Panc1 (cell line): Measurements from ENCODE around the gene TNIP2. TPM values are rescaled to one million over a fixed set of nuclear protein-coding genes. Genes with fewer than 3 reads are reported as not detected.

Source experiments
- ATAC-seq: fragments of 200-7000 bp; cut with Tn5 transposase; 2 replicates; pipeline ENCODE4 v1.9.1; 2020; ENCODE audit warnings: mild to moderate bottlenecking, moderate library complexity
- BruUV-seq: library from RNA; stranded (reverse); fragments of 400-500 nt; replicated peaks from 2 replicates; lab custom pipeline; 2021; lab: Mats Ljungman, UMichigan
- CTCF ChIA-PET: fragments of 300-600 bp; sonication (Branson Sonifier 250); formaldehyde crosslinking; loops from one replicate; lab custom pipeline; 2022; ENCODE audit warnings: antibody characterized with exemption; lab: Charles Lee
- POLR2A ChIA-PET: fragments of 300-600 bp; sonication (Branson Sonifier 250); formaldehyde crosslinking; loops from one replicate; lab custom pipeline; 2022; ENCODE audit warnings: antibody characterized with exemption; lab: Charles Lee
- DNase-seq: peaks from one replicate; pipeline ENCODE4 v3.0.0-alpha.2; 2010; ENCODE audit warnings: low read depth, low spot score
- H3K27ac ChIP-seq: 2 replicates; pipeline ENCODE4 v1.5.1; 2011; ENCODE audit warnings: mild to moderate bottlenecking, low read length, inconsistent platforms
- H3K27me3 ChIP-seq: fragments of 200-500 bp; sonication (Bioruptor generic); 2 replicates; pipeline ENCODE4 v1.6.0; 2014; ENCODE audit warnings: low read length, inconsistent platforms; ENCODE audit not compliant: control insufficient read depth, insufficient read depth
- H3K36me3 ChIP-seq: fragments of 200-500 bp; sonication (Bioruptor generic); 2 replicates; pipeline ENCODE4 v1.5.1; 2014; ENCODE audit warnings: inconsistent platforms, mild to moderate bottlenecking, low read length, moderate library complexity; ENCODE audit not compliant: control insufficient read depth, insufficient read depth
- H3K4me1 ChIP-seq: 2 replicates; pipeline ENCODE4 v1.5.1; 2011; ENCODE audit warnings: inconsistent platforms, mild to moderate bottlenecking, low read length, moderate library complexity; ENCODE audit not compliant: control insufficient read depth, insufficient read depth
- H3K4me3 ChIP-seq, 2 experiments: 2 replicates each; pipeline ENCODE4 v1.5.1; 2011 to 2012; ENCODE audit warnings: low read depth in 2 of 2, low read length in 2 of 2, mild to moderate bottlenecking in 2 of 2, inconsistent platforms in 1 of 2, moderate library complexity in 1 of 2
- H3K9me3 ChIP-seq: fragments of 200-500 bp; sonication (Bioruptor generic); 2 replicates; pipeline ENCODE4 v1.5.1; 2014; ENCODE audit warnings: low read depth, mild to moderate bottlenecking, inconsistent platforms, low read length, moderate library complexity; ENCODE audit not compliant: control insufficient read depth, insufficient read depth
- POLR2AphosphoS5 ChIP-seq: IDR thresholded peaks from 2 replicates; pipeline ENCODE4 v1.6.1; 2012; ENCODE audit warnings: mild to moderate bottlenecking, low read depth, low read length, moderate library complexity
- SIN3A ChIP-seq: IDR thresholded peaks from 2 replicates; pipeline ENCODE4 v1.6.1; 2012; ENCODE audit warnings: low read depth, mild to moderate bottlenecking, low read length, moderate library complexity, borderline replicate concordance; ENCODE audit not compliant: insufficient read depth
- TCF7L2 ChIP-seq: IDR thresholded peaks from 2 replicates; pipeline ENCODE4 v1.6.1; 2011; ENCODE audit warnings: mild to moderate bottlenecking, low read depth, low read length, inconsistent platforms
- in situ Hi-C: cut with HindIII; loops from 2 replicates; pipeline ENCODE4 v1.10.0; 2016; ENCODE audit warnings: low sequenced_read_pairs, low pct_unique_long_range_greater_than_20kb
- intact Hi-C: fragments of 100-400 bp; cut with micrococcal nuclease; formaldehyde crosslinking; loops from one replicate; pipeline ENCODE4 v1.10.0; 2022; ENCODE audit not compliant: unreplicated experiment
- total RNA-seq: library from RNA; stranded (reverse); gene quantifications from one replicate; pipeline ENCODE4 v1.2.1, GENCODE V29; 2021; ENCODE audit not compliant: unreplicated experiment
- TF ChIP-seq, protein P1 (sequence below): fragments of 450-650 bp; IDR thresholded peaks from 2 replicates; pipeline ENCODE4 v1.5.1; 2017; ENCODE audit warnings: mild to moderate bottlenecking
- TF ChIP-seq, protein P2 (sequence below), 2 experiments: IDR thresholded peaks; 2 replicates each; pipeline ENCODE4 v1.6.1; 2011 to 2012; ENCODE audit warnings: low read depth in 2 of 2, control low read depth in 1 of 2, low read length in 1 of 2, mild to moderate bottlenecking in 1 of 2, moderate library complexity in 1 of 2; ENCODE audit not compliant: insufficient read depth in 1 of 2

TNIP2 gene
- total RNA-seq, 1 experiment from 2014 or later, result 60.3 TPM

- no peaks in the 10 kb centered on the region for H3K9me3 ChIP-seq
- in situ Hi-C loops, result no loop called here
- H3K27me3 ChIP-seq, result no peaks in the 10 kb centered on the region
- H3K27ac ChIP-seq, result no peak overlapping the region
- H3K4me1 ChIP-seq, result no peaks in the 10 kb centered on the region
- peaks cover 11% of the 10 kb centered on the region for H3K36me3 ChIP-seq
- ATAC-seq, result no peak
- ChIA-PET POLR2A (no interaction called here), CTCF (no interaction called here)
- intact Hi-C loops, result no loop called here
- TF ChIP-seq SIN3A (no peak), POLR2AphosphoS5 (no peak)
- BruUV-seq, result no TSS peak
- no peak overlapping the region for H3K4me3 ChIP-seq
- no peak for DNase-seq
These were observed 61.4 kb downstream of the TNIP2 start for GRCh38 chr4:2694691-2695090.

DNA sequence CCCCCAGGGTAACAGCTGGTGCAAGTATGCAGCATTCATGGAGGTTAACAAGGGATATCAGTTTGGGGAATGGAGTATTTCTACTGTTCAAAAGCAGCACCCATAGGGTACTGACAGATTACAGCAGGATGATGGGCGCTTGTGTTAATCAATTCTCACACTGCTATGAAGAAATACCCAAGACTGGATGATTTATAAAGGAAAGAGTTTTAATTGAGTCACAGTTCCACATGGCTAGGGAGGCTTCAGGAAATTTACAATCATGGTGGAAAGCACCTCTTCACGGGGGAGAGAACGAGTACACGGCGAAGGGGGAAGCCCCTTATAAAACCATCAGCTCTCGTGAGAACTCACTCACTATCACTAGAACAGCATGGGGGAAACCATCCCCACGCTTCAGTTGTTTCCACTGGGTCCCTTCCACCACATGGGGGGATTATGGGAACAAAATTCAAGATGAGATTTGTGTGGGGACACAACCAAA lies 64.1 kb downstream of the TNIP2 start:
- in situ Hi-C loops, result no loop called here
- no peak for ATAC-seq

More for the DNA sequence above, 64.1 kb downstream of the TNIP2 start:
- H3K4me1 ChIP-seq, result no peaks in the 10 kb centered on the region
- DNase-seq, result no peak
- H3K36me3 ChIP-seq, result peaks cover 8% of the 10 kb centered on the region
- no peak overlapping the region for H3K4me3 ChIP-seq
- intact Hi-C loops, result no loop called here
- CTCF ChIA-PET, result no interaction called here
- TF ChIP-seq POLR2AphosphoS5 (no peak), TCF7L2 (no peak), SIN3A (no peak)
- TF ChIP-seq, protein P1, sequence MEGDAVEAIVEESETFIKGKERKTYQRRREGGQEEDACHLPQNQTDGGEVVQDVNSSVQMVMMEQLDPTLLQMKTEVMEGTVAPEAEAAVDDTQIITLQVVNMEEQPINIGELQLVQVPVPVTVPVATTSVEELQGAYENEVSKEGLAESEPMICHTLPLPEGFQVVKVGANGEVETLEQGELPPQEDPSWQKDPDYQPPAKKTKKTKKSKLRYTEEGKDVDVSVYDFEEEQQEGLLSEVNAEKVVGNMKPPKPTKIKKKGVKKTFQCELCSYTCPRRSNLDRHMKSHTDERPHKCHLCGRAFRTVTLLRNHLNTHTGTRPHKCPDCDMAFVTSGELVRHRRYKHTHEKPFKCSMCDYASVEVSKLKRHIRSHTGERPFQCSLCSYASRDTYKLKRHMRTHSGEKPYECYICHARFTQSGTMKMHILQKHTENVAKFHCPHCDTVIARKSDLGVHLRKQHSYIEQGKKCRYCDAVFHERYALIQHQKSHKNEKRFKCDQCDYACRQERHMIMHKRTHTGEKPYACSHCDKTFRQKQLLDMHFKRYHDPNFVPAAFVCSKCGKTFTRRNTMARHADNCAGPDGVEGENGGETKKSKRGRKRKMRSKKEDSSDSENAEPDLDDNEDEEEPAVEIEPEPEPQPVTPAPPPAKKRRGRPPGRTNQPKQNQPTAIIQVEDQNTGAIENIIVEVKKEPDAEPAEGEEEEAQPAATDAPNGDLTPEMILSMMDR, result no peak
- TF ChIP-seq, protein P2, sequence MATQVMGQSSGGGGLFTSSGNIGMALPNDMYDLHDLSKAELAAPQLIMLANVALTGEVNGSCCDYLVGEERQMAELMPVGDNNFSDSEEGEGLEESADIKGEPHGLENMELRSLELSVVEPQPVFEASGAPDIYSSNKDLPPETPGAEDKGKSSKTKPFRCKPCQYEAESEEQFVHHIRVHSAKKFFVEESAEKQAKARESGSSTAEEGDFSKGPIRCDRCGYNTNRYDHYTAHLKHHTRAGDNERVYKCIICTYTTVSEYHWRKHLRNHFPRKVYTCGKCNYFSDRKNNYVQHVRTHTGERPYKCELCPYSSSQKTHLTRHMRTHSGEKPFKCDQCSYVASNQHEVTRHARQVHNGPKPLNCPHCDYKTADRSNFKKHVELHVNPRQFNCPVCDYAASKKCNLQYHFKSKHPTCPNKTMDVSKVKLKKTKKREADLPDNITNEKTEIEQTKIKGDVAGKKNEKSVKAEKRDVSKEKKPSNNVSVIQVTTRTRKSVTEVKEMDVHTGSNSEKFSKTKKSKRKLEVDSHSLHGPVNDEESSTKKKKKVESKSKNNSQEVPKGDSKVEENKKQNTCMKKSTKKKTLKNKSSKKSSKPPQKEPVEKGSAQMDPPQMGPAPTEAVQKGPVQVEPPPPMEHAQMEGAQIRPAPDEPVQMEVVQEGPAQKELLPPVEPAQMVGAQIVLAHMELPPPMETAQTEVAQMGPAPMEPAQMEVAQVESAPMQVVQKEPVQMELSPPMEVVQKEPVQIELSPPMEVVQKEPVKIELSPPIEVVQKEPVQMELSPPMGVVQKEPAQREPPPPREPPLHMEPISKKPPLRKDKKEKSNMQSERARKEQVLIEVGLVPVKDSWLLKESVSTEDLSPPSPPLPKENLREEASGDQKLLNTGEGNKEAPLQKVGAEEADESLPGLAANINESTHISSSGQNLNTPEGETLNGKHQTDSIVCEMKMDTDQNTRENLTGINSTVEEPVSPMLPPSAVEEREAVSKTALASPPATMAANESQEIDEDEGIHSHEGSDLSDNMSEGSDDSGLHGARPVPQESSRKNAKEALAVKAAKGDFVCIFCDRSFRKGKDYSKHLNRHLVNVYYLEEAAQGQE (IDR thresholded peaks at IDR 0.05; ENCODE audit: insufficient read depth in 1 of 2, low read depth in 2 of 2, low read length in 1 of 2), result no peak
- no TSS peak for BruUV-seq
- no peaks in the 10 kb centered on the region for H3K27me3 ChIP-seq
- H3K27ac ChIP-seq, result no peak overlapping the region
- H3K9me3 ChIP-seq, result no peaks in the 10 kb centered on the region
- POLR2A ChIA-PET, result interaction anchor here (0.7 kb wide), 1 partner anchor 156 kb away, joined by 17 read pairs; the partner anchor contains the start of gene FAM193A

Other genes starting within 250 kb of the TNIP2 start
- 25.7 TPM for gene FAM193A, start 219.7 kb downstream of the TNIP2 start, total RNA-seq
- gene SH3BP2, start 36.7 kb upstream of the TNIP2 start, total RNA-seq, result 93.4 TPM
- gene ADD1, start 87.5 kb upstream of the TNIP2 start, total RNA-seq, result 158 TPM
- gene NOP14, start 207.1 kb upstream of the TNIP2 start, total RNA-seq, result 32.9 TPM
- gene GRK4, start 207.2 kb upstream of the TNIP2 start, total RNA-seq, result 2.5 TPM